Endothelial cell (in vitro differentiated cells): Measurements from ENCODE around the gene KLHL17. TPM values are rescaled to one million over a fixed set of nuclear protein-coding genes. Genes with fewer than 3 reads are reported as not detected.

Experiments used
- DNase-seq: peaks from one replicate; pipeline ENCODE4 v3.0.0; 2021; ENCODE audit warnings: low spot score
- H3K27ac Mint-ChIP-seq: one replicate; pipeline ENCODE4 v1.8.0; 2021; ENCODE audit warnings: mixed read lengths, inconsistent platforms; ENCODE audit not compliant: unreplicated experiment
- H3K27me3 Mint-ChIP-seq: one replicate; pipeline ENCODE4 v1.8.0; 2021; ENCODE audit warnings: mild to moderate bottlenecking, moderate library complexity, mixed read lengths, inconsistent platforms; ENCODE audit not compliant: unreplicated experiment
- H3K36me3 Mint-ChIP-seq: one replicate; pipeline ENCODE4 v1.8.0; 2021; ENCODE audit warnings: mild to moderate bottlenecking, low read depth, mixed read lengths, inconsistent platforms; ENCODE audit not compliant: unreplicated experiment
- H3K4me1 Mint-ChIP-seq: one replicate; pipeline ENCODE4 v1.8.0; 2021; ENCODE audit warnings: mild to moderate bottlenecking, mixed read lengths, inconsistent platforms; ENCODE audit not compliant: unreplicated experiment
- H3K4me3 Mint-ChIP-seq: one replicate; pipeline ENCODE4 v1.8.0; 2021; ENCODE audit warnings: mild to moderate bottlenecking, mixed read lengths, inconsistent platforms; ENCODE audit not compliant: unreplicated experiment
- H3K9me3 Mint-ChIP-seq: one replicate; pipeline ENCODE4 v1.8.0; 2021; ENCODE audit warnings: mixed read lengths, inconsistent platforms; ENCODE audit not compliant: unreplicated experiment
- CTCF ChIP-seq: fragments of 200-600 bp; sonication (generic); IDR thresholded peaks from one replicate; pipeline ENCODE4 v1.5.0; 2021; ENCODE audit warnings: antibody characterized with exemption; ENCODE audit not compliant: unreplicated experiment
- total RNA-seq: library from RNA; stranded (reverse); fragmentation: NEBNext Ultra II Directional; extraction: Animal tissue kit (Norgen Biotek cat#: 25700); gene quantifications from one replicate; pipeline ENCODE4 v1.2.1, GENCODE V29; 2021; ENCODE audit not compliant: unreplicated experiment

Gene KLHL17
- total RNA-seq, 1 donor from 2014 or later: 18.7 TPM

- Mint-ChIP-seq H3K27ac (no peak overlapping the region), H3K9me3 (no peaks in the 10 kb centered on the region), H3K27me3 (peaks cover 12% of the 10 kb centered on the region), H3K36me3 (peaks cover 2% of the 10 kb centered on the region), H3K4me3 (no peak overlapping the region), H3K4me1 (peaks cover 6% of the 10 kb centered on the region)
- DNase-seq: no peak
- no peak for TF ChIP-seq CTCF
These were observed 44.0 kb upstream of the KLHL17 start for GRCh38 chr1:916173-917075.

- peaks cover 15% of the 10 kb centered on the region for H3K27me3 Mint-ChIP-seq
These were observed 43.3 kb upstream of the KLHL17 start for GRCh38 chr1:917076-917459.

GRCh38 chr1:917466-918091, 42.8 kb upstream of the KLHL17 start:
- peaks cover 3% of the 10 kb centered on the region for H3K4me1 Mint-ChIP-seq
- DNase-seq: no peak
- no peak overlapping the region for H3K27ac Mint-ChIP-seq
- peaks cover 20% of the 10 kb centered on the region for H3K27me3 Mint-ChIP-seq
- H3K9me3 Mint-ChIP-seq: no peaks in the 10 kb centered on the region
- no peak overlapping the region for H3K4me3 Mint-ChIP-seq
- TF ChIP-seq CTCF: no peak
- H3K36me3 Mint-ChIP-seq: peaks cover 5% of the 10 kb centered on the region

More at GRCh38 chr1:917076-917459, 43.3 kb upstream of the KLHL17 start:
- no peaks in the 10 kb centered on the region for H3K9me3 Mint-ChIP-seq
- H3K27ac Mint-ChIP-seq: no peak overlapping the region
- no peak for DNase-seq
- H3K4me1 Mint-ChIP-seq: peaks cover 6% of the 10 kb centered on the region
- peaks cover 5% of the 10 kb centered on the region for H3K36me3 Mint-ChIP-seq
- TF ChIP-seq CTCF: no peak
- H3K4me3 Mint-ChIP-seq: no peak overlapping the region

- H3K4me3 Mint-ChIP-seq: no peak overlapping the region
- peaks cover 19% of the 10 kb centered on the region for H3K27me3 Mint-ChIP-seq
- no peak for TF ChIP-seq CTCF
- H3K27ac Mint-ChIP-seq: no peak overlapping the region
- no peak for DNase-seq
- peaks cover 5% of the 10 kb centered on the region for H3K36me3 Mint-ChIP-seq
- H3K4me1 Mint-ChIP-seq: no peaks in the 10 kb centered on the region
- H3K9me3 Mint-ChIP-seq: no peaks in the 10 kb centered on the region
These were observed 42.0 kb upstream of the KLHL17 start for GRCh38 chr1:918353-918752.

GRCh38 chr1:918843-919242, 41.5 kb upstream of the KLHL17 start:
- H3K4me1 Mint-ChIP-seq: no peaks in the 10 kb centered on the region
- no peaks in the 10 kb centered on the region for H3K9me3 Mint-ChIP-seq
- H3K27ac Mint-ChIP-seq: no peak overlapping the region

More at GRCh38 chr1:918843-919242, 41.5 kb upstream of the KLHL17 start:
- TF ChIP-seq CTCF: no peak
- no peak for DNase-seq
- peaks cover 20% of the 10 kb centered on the region for H3K27me3 Mint-ChIP-seq
- no peak overlapping the region for H3K4me3 Mint-ChIP-seq
- peaks cover 5% of the 10 kb centered on the region for H3K36me3 Mint-ChIP-seq
